Measurements from ENCODE around the gene ZMYND10.

Gene ZMYND10

GRCh38 chr3:50382722-50383121 lies 37.2 kb upstream of the ZMYND10 start:
- TF ChIP-seq ZFP3 (CRISPR knock-in tag; IDR thresholded peaks at IDR 0.05) (no peak), TOX (CRISPR knock-in tag; IDR thresholded peaks at IDR 0.05; ENCODE audit: borderline replicate concordance) (no peak), TSHZ2 (CRISPR knock-in tag; IDR thresholded peaks at IDR 0.05) (no peak), GLIS3 (CRISPR knock-in tag; IDR thresholded peaks at IDR 0.05) (no peak), RARB (CRISPR knock-in tag; IDR thresholded peaks at IDR 0.05) (no peak), PPARA (CRISPR knock-in tag; IDR thresholded peaks at IDR 0.05; ENCODE audit: borderline replicate concordance) (no peak), ZNF70 (CRISPR knock-in tag; IDR thresholded peaks at IDR 0.05) (no peak), CSRNP3 (CRISPR knock-in tag; IDR thresholded peaks at IDR 0.05) (no peak), BACH2 (CRISPR knock-in tag; IDR thresholded peaks at IDR 0.05; ENCODE audit: borderline replicate concordance) (no peak), OSR1 (CRISPR knock-in tag; IDR thresholded peaks at IDR 0.05) (no peak), ARNTL (CRISPR knock-in tag; IDR thresholded peaks at IDR 0.05; ENCODE audit: borderline replicate concordance, low read depth) (no peak)
- no peak for ATAC-seq

DNA sequence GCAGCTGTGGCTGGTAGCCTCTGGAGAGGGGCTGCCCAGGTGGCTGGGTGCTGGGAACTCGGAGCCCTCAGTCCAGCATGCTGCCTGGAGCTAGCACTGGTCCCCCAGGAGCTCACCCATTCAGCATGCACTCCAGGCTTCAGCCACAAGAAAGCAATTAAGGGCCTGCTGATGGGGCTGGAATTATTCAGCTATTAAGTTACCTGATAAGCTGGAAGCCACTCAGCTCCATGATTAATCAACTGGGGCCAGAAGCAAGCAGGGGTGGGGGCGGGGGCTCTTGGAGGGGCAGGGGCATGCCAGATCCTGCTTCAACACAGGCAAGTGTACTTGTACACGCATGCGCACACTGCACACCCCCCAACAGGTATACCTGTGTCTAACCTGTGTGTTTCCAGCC lies 35.9 kb upstream of the ZMYND10 start:
- TF ChIP-seq TOX (CRISPR knock-in tag; IDR thresholded peaks at IDR 0.05; ENCODE audit: borderline replicate concordance) = no peak
- 0 out of 2 replicates have a peak, but pooled peaks have one; percentile 15 for TF ChIP-seq ZNF8 (CRISPR knock-in tag; IDR thresholded peaks at IDR 0.05)
- no peak for TF ChIP-seq ARNTL (CRISPR knock-in tag; IDR thresholded peaks at IDR 0.05; ENCODE audit: borderline replicate concordance, low read depth)
- peak; percentile 53; the same call in 1 of the 2 replicates for TF ChIP-seq TCF4 (CRISPR knock-in tag; IDR thresholded peaks at IDR 0.05; ENCODE audit: borderline replicate concordance)
- TF ChIP-seq TSHZ2 (CRISPR knock-in tag; IDR thresholded peaks at IDR 0.05) = peak; percentile 47; the same call in 1 of the 2 replicates
- ATAC-seq = peak; percentile 48

GRCh38 chr3:50380405-50381085 lies 35.0 kb upstream of the ZMYND10 start:
- TF ChIP-seq TSHZ2 (CRISPR knock-in tag; IDR thresholded peaks at IDR 0.05) (peak; percentile 10; the same call in 1 of the 2 replicates), TCF4 (CRISPR knock-in tag; IDR thresholded peaks at IDR 0.05; ENCODE audit: borderline replicate concordance) (no peak)
- ATAC-seq = no peak; the same call in 2 of the 3 replicates

- ATAC-seq = no peak
- TF ChIP-seq CSDC2 (CRISPR knock-in tag; IDR thresholded peaks at IDR 0.05) = no peak
- TF ChIP-seq GLIS3 (CRISPR knock-in tag; IDR thresholded peaks at IDR 0.05) = no peak
- TF ChIP-seq PATZ1 (CRISPR knock-in tag; IDR thresholded peaks at IDR 0.05; ENCODE audit: borderline replicate concordance) = no peak
- no peak for TF ChIP-seq ZNF565 (CRISPR knock-in tag; conservative IDR thresholded peaks at IDR 0.05; ENCODE audit: low read depth)
- no peak for TF ChIP-seq TOX (CRISPR knock-in tag; IDR thresholded peaks at IDR 0.05; ENCODE audit: borderline replicate concordance)
- TF ChIP-seq OSR1 (CRISPR knock-in tag; IDR thresholded peaks at IDR 0.05) = no peak
- TF ChIP-seq ZFP30 (CRISPR knock-in tag; IDR thresholded peaks at IDR 0.05) = no peak
Observed at GRCh38 chr3:50378757-50379156, 33.2 kb upstream of the ZMYND10 start.
